CD14-positive monocyte (primary cell): ENCODE results near the gene IGFL1. TPM values are rescaled to one million over a fixed set of nuclear protein-coding genes. Genes with fewer than 3 reads are reported as not detected.
"Not testable (repeated sequence)": the region's sequence is repeated elsewhere in the genome, so short reads cannot be mapped to it uniquely, and the experiment has no call there.

Experiments used
- DNase-seq, 3 donors: peaks; one replicate each; pipeline ENCODE4 v3.0.0-alpha.2; 2011 to 2022
- H2AFZ ChIP-seq: 2 replicates; pipeline ENCODE4 v1.6.0; 2012; ENCODE audit warnings: mild to moderate bottlenecking, low read depth, low read length, inconsistent platforms; ENCODE audit not compliant: insufficient read depth, poor library complexity, severe bottlenecking
- H3K27ac ChIP-seq, 2 donors: 1 replicate in 1 of 2; 2 replicates in 1 of 2; pipeline ENCODE4 v1.5.1; 2012 to 2013; ENCODE audit warnings: low read length in 2 of 2, control low read depth in 1 of 2, inconsistent platforms in 1 of 2, low read depth in 1 of 2, mild to moderate bottlenecking in 1 of 2
- H3K27me3 ChIP-seq, 2 donors: one replicate each; pipeline versions ENCODE4 v1.6.0 to v1.6.1; 2011 to 2013; ENCODE audit warnings: low read length in 2 of 2; ENCODE audit not compliant: control insufficient read depth in 2 of 2, insufficient read depth in 2 of 2
- H3K36me3 ChIP-seq, 2 donors: replicated peaks in 1 of 2; 1 replicate in 1 of 2; 2 replicates in 1 of 2; pipeline versions ENCODE4 v1.5.1 to v1.6.1; 2012 to 2013; ENCODE audit warnings: low read length in 2 of 2, control low read depth in 1 of 2, inconsistent platforms in 1 of 2, mild to moderate bottlenecking in 1 of 2; ENCODE audit not compliant: insufficient read depth in 2 of 2, control insufficient read depth in 1 of 2
- H3K4me1 ChIP-seq, 2 donors: 1 replicate in 1 of 2; 2 replicates in 1 of 2; pipeline versions ENCODE4 v1.5.1 to v1.6.1; 2012 to 2013; ENCODE audit warnings: low read length in 2 of 2, control low read depth in 1 of 2, inconsistent platforms in 1 of 2, mild to moderate bottlenecking in 1 of 2, moderate library complexity in 1 of 2; ENCODE audit not compliant: insufficient read depth in 2 of 2, control insufficient read depth in 1 of 2
- H3K4me2 ChIP-seq: replicated peaks from 2 replicates; pipeline ENCODE3; 2012; ENCODE audit warnings: low read length, moderate library complexity, mild to moderate bottlenecking; ENCODE audit not compliant: poor library complexity, severe bottlenecking; ENCODE audit errors: extremely low read depth
- H3K4me3 ChIP-seq, 3 experiments: fragments of 200-600 bp in 1 of 3; sonication (generic) in 1 of 3; replicated peaks in 1 of 3; 1 replicate in 2 of 3; 2 replicates in 1 of 3; pipeline ENCODE4 v1.5.1; 2011 to 2013; ENCODE audit warnings: low read length in 3 of 3, mild to moderate bottlenecking in 3 of 3, control low read depth in 2 of 3, low read depth in 2 of 3, inconsistent platforms in 1 of 3, moderate library complexity in 1 of 3
- H3K79me2 ChIP-seq: 2 replicates; pipeline ENCODE4 v1.6.0; 2012; ENCODE audit warnings: mild to moderate bottlenecking, control low read depth, inconsistent platforms, low read length, moderate library complexity; ENCODE audit not compliant: insufficient read depth
- H3K9ac ChIP-seq: 2 replicates; pipeline ENCODE4 v1.6.0; 2017; ENCODE audit warnings: low read length, mild to moderate bottlenecking; ENCODE audit not compliant: insufficient read depth, poor library complexity, severe bottlenecking
- H3K9me3 ChIP-seq, 2 donors: replicated peaks in 1 of 2; 1 replicate in 1 of 2; 2 replicates in 1 of 2; pipeline versions ENCODE4 v1.5.1 to v1.6.1; 2012 to 2013; ENCODE audit warnings: low read length in 2 of 2, control low read depth in 1 of 2; ENCODE audit not compliant: control insufficient read depth in 1 of 2, insufficient read depth in 1 of 2
- H4K20me1 ChIP-seq: 2 replicates; pipeline ENCODE4 v1.6.0; 2012; ENCODE audit warnings: mild to moderate bottlenecking, low read length, control low read depth, moderate library complexity; ENCODE audit not compliant: insufficient read depth
- H3K27ac Mint-ChIP-seq, 7 donors: one replicate each; pipeline ENCODE4 v1.8.0; 2020; ENCODE audit warnings: mild to moderate bottlenecking in 7 of 7, mixed read lengths in 7 of 7, moderate library complexity in 6 of 7, inconsistent platforms in 2 of 7
- H3K27me3 Mint-ChIP-seq, 3 donors: one replicate each; pipeline ENCODE4 v1.8.0; 2021 to 2022; ENCODE audit warnings: low read depth in 3 of 3, mild to moderate bottlenecking in 3 of 3, mixed read lengths in 3 of 3, moderate library complexity in 3 of 3, inconsistent platforms in 1 of 3
- H3K36me3 Mint-ChIP-seq, 2 donors: one replicate each; pipeline ENCODE4 v1.8.0; 2020; ENCODE audit warnings: mixed read lengths in 2 of 2, inconsistent platforms in 1 of 2, mild to moderate bottlenecking in 1 of 2
- H3K4me1 Mint-ChIP-seq: one replicate; pipeline ENCODE4 v1.8.0; 2020; ENCODE audit warnings: mild to moderate bottlenecking, mixed read lengths
- H3K4me3 Mint-ChIP-seq, 2 donors: one replicate each; pipeline ENCODE4 v1.8.0; 2020; ENCODE audit warnings: mild to moderate bottlenecking in 2 of 2, mixed read lengths in 2 of 2, moderate library complexity in 1 of 2
- H3K9me3 Mint-ChIP-seq, 7 donors: one replicate each; pipeline ENCODE4 v1.8.0; 2020 to 2022; ENCODE audit warnings: mixed read lengths in 7 of 7, mild to moderate bottlenecking in 6 of 7, moderate library complexity in 6 of 7, inconsistent platforms in 2 of 7
- WGBS: methylation state at CpG from one replicate; pipeline ENCODE4 v1.1.5; 2013; ENCODE audit warnings: missing lambda C conversion rate; ENCODE audit not compliant: insufficient coverage; 5-methylcytosine and 5-hydroxymethylcytosine counted together
- intact Hi-C, 2 donors: fragments of 100-400 bp; cut with micrococcal nuclease; formaldehyde crosslinking; loops; one replicate each; pipeline versions ENCODE4 v1.15.0 to v1.15.1; 2023
- polyA plus RNA-seq, 3 donors: library from polyadenylated mRNA; depleted of rRNA in 1 of 3; unstranded in 2 of 3; stranded (reverse) in 1 of 3; fragments of 300-500 nt in 2 of 3; fragments of >200 nt in 1 of 3; fragmentation: Illumina TruSeq in 2 of 3; gene quantifications; 1 replicate in 2 of 3; 2 replicates in 1 of 3; pipeline ENCODE4 v1.2.3, GENCODE V29; 2012 to 2021
- TF ChIP-seq, protein P1 (sequence below): fragments of 200-600 bp; IDR thresholded peaks from one replicate; pipeline ENCODE4 v1.8.0; 2022; ENCODE audit warnings: antibody characterized with exemption, mild to moderate bottlenecking

IGFL1 gene
- polyA plus RNA-seq, 3 donors: not detected

DNA sequence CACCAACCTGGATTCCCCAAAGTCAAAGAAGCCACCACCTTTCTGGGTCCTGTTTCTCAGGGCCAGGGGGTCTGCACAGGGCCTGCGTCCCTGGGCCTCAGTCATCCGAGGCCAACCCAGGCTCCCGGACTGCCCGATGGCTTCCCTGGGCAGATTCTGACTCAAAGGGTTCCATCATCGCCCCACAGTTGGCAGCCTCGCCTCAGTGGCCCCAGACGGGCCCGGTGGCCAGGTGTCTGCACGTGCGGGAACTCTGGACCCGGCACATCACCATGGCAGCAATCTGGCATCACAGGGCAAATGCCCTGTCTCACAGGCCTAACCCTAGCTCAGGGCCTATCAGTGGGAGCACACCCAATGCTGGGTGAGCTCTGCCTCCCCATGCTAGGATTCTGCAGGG lies 2.9 kb downstream of the IGFL1 start:
- peaks cover 0 to under 1% of the 10 kb centered on the region in 2 donors for H3K27me3 ChIP-seq
- no peak overlapping the region for H3K4me3 ChIP-seq
- H3K36me3 Mint-ChIP-seq: no peaks in the 10 kb centered on the region
- H3K4me3 Mint-ChIP-seq: no peak overlapping the region
- H3K4me2 ChIP-seq: no peak overlapping the region
- WGBS: 95% methylated on average over 11 of the region's 11 CpGs
- no peaks in the 10 kb centered on the region for H3K9me3 ChIP-seq
- H3K27me3 Mint-ChIP-seq: peaks cover 4 to 10% (median 8%) of the 10 kb centered on the region in 3 donors
- H2AFZ ChIP-seq: no peak overlapping the region
- no peaks in the 10 kb centered on the region for H4K20me1 ChIP-seq
- H3K27ac ChIP-seq: no peak overlapping the region
- no peaks in the 10 kb centered on the region for H3K4me1 ChIP-seq
- peaks cover 0 to 2% (median 0%) of the 10 kb centered on the region in 7 donors for H3K9me3 Mint-ChIP-seq
- H3K27ac Mint-ChIP-seq: no peak overlapping the region
- no peak overlapping the region for H3K9ac ChIP-seq
- no peak for DNase-seq
- H3K4me1 Mint-ChIP-seq: no peaks in the 10 kb centered on the region
- TF ChIP-seq, protein P1, sequence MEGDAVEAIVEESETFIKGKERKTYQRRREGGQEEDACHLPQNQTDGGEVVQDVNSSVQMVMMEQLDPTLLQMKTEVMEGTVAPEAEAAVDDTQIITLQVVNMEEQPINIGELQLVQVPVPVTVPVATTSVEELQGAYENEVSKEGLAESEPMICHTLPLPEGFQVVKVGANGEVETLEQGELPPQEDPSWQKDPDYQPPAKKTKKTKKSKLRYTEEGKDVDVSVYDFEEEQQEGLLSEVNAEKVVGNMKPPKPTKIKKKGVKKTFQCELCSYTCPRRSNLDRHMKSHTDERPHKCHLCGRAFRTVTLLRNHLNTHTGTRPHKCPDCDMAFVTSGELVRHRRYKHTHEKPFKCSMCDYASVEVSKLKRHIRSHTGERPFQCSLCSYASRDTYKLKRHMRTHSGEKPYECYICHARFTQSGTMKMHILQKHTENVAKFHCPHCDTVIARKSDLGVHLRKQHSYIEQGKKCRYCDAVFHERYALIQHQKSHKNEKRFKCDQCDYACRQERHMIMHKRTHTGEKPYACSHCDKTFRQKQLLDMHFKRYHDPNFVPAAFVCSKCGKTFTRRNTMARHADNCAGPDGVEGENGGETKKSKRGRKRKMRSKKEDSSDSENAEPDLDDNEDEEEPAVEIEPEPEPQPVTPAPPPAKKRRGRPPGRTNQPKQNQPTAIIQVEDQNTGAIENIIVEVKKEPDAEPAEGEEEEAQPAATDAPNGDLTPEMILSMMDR: no peak
- H3K79me2 ChIP-seq: no peaks in the 10 kb centered on the region
- intact Hi-C loops: no loop called here
- no peaks in the 10 kb centered on the region for H3K36me3 ChIP-seq

- TF ChIP-seq, protein P1: no peak
- H3K79me2 ChIP-seq: no peaks in the 10 kb centered on the region
- no peak overlapping the region for H2AFZ ChIP-seq
- peaks cover 4 to 12% (median 12%) of the 10 kb centered on the region in 3 donors for H3K27me3 Mint-ChIP-seq
- H3K27me3 ChIP-seq: peaks cover 0 to 4% of the 10 kb centered on the region in 2 donors
- H3K36me3 ChIP-seq: no peaks in the 10 kb centered on the region
- H3K27ac Mint-ChIP-seq: no peak overlapping the region
- H3K4me1 Mint-ChIP-seq: no peaks in the 10 kb centered on the region
- no peak overlapping the region for H3K4me3 Mint-ChIP-seq
- no peaks in the 10 kb centered on the region for H3K4me1 ChIP-seq
- H3K27ac ChIP-seq: no peak overlapping the region
- no peak for DNase-seq
- no peak overlapping the region for H3K4me2 ChIP-seq
- intact Hi-C loops: no loop called here
- no peak overlapping the region for H3K4me3 ChIP-seq
- no peak overlapping the region for H3K9ac ChIP-seq
- no peaks in the 10 kb centered on the region for H4K20me1 ChIP-seq
- no peaks in the 10 kb centered on the region for H3K36me3 Mint-ChIP-seq
- no peaks in the 10 kb centered on the region for H3K9me3 ChIP-seq
- H3K9me3 Mint-ChIP-seq: peaks cover 0 to 2% (median 0%) of the 10 kb centered on the region in 7 donors
- 93% methylated on average over 18 of the region's 20 CpGs for WGBS
Observed at GRCh38 chr19:46232938-46233621, 3.5 kb downstream of the IGFL1 start.

DNA sequence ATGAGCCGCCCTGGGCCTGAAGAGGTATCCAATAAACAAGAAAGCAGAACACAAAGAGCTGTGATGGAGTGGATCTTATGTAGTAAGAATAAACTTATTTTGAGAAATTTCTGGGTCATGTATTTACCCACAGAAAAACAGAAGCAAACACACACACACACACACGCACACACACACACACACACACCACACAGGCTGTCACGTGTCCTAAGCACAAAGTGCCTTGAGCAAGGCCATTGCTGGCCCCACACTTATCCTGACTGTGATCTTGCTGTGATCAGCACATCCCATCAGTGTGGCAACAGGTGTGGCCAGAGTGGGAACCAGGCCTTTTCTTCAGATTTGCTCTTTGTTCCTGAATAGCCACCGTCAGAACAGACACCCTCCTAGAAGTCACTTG lies 4.3 kb downstream of the IGFL1 start:
- H3K27me3 ChIP-seq, H3K27ac ChIP-seq, DNase-seq, H3K4me1 Mint-ChIP-seq, intact Hi-C loops, H3K36me3 Mint-ChIP-seq, H3K9me3 Mint-ChIP-seq, H3K9ac ChIP-seq, H3K9me3 ChIP-seq, H3K4me2 ChIP-seq, H2AFZ ChIP-seq, H3K4me1 ChIP-seq, H3K27ac Mint-ChIP-seq, H3K4me3 ChIP-seq, H3K4me3 Mint-ChIP-seq, H4K20me1 ChIP-seq, H3K79me2 ChIP-seq, H3K36me3 ChIP-seq: not testable (repeated sequence)
- WGBS: 83% methylated on average over 1 of the region's 4 CpGs
- peaks cover 4 to 15% (median 14%) of the 10 kb centered on the region in 3 donors for H3K27me3 Mint-ChIP-seq
